HepG2 (cell line): Measurements from ENCODE around the gene AGER. TPM values are rescaled to one million over a fixed set of nuclear protein-coding genes. Genes with fewer than 3 reads are reported as not detected.

Source experiments
- ATAC-seq: fragments of 200-7000 bp; cut with Tn5 transposase; 3 replicates; pipeline ENCODE4 v1.9.1; 2020; ENCODE audit warnings: mild to moderate bottlenecking, moderate library complexity
- BruUV-seq: library from RNA; stranded (reverse); fragments of 400-500 nt; replicated peaks from 2 replicates; lab custom pipeline; 2021; lab: Mats Ljungman, UMichigan
- CTCF ChIA-PET: fragments of 300-600 bp; formaldehyde crosslinking; extraction: SDS; loops from one replicate; lab custom pipeline; 2021; ENCODE audit warnings: low total read pairs, inconsistent platforms, low intra/inter-chr PET ratio; lab: Yijun Ruan, JAX
- POLR2A ChIA-PET: fragments of 350-600 bp; sonication (Branson Sonifier 250); formaldehyde crosslinking; loops from one replicate; lab custom pipeline; 2020; ENCODE audit warnings: antibody characterized with exemption, inconsistent platforms; lab: Yijun Ruan, JAX
- DNase-seq: peaks from one replicate; pipeline ENCODE4 v3.0.0-alpha.2; 2015; ENCODE audit warnings: low spot score
- FAIRE-seq: peaks from 3 replicates; lab custom pipeline; 2011; peaks lifted over from hg19 to GRCh38; lab: Jason Lieb, UNC
- H2AFZ ChIP-seq: one replicate; pipeline ENCODE4 v1.6.1; 2011; ENCODE audit warnings: low read length, inconsistent platforms
- H3K27ac ChIP-seq: fragments of 300-600 bp; 3 replicates; pipeline ENCODE4 v1.8.0; 2011; ENCODE audit warnings: mixed run types, mild to moderate bottlenecking, mixed read lengths, low read length, inconsistent platforms; ENCODE audit not compliant: insufficient read depth; ENCODE audit errors: extremely low read length
- H3K27me3 ChIP-seq, 2 experiments: fragments of 200-600 bp in 1 of 2; 2 replicates in 1 of 2; 3 replicates in 1 of 2; pipeline versions ENCODE4 v1.6.0 to v1.8.0; 2011; ENCODE audit warnings: low read length in 2 of 2, mild to moderate bottlenecking in 2 of 2, moderate library complexity in 2 of 2, inconsistent platforms in 1 of 2; ENCODE audit not compliant: insufficient read depth in 2 of 2, control insufficient read depth in 1 of 2
- H3K36me3 ChIP-seq, 2 experiments: fragments of 200-600 bp in 1 of 2; replicated peaks in 1 of 2; 2 replicates in 1 of 2; 3 replicates in 1 of 2; pipeline versions ENCODE4 v1.5.1 to v1.8.0; 2011; ENCODE audit warnings: low read length in 2 of 2, inconsistent platforms in 1 of 2; ENCODE audit not compliant: insufficient read depth in 2 of 2, control insufficient read depth in 1 of 2
- H3K4me1 ChIP-seq: 2 replicates; pipeline ENCODE4 v1.5.1; 2012; ENCODE audit warnings: low read length, inconsistent platforms; ENCODE audit not compliant: insufficient read depth
- H3K4me2 ChIP-seq: 2 replicates; pipeline ENCODE4 v1.6.0; 2011; ENCODE audit warnings: low read depth, low read length, inconsistent platforms
- H3K4me3 ChIP-seq, 3 experiments: fragments of 200-600 bp in 1 of 3; sonication (generic), shearing (Covaris generic) in 1 of 3; replicated peaks in 1 of 3; 2 replicates each; pipeline ENCODE4 v1.5.1; 2011 to 2016; ENCODE audit warnings: low read length in 3 of 3, inconsistent platforms in 2 of 3, low read depth in 2 of 3, mild to moderate bottlenecking in 2 of 3, control low read depth in 1 of 3, mixed read lengths in 1 of 3; ENCODE audit not compliant: insufficient read depth in 1 of 3
- H3K79me2 ChIP-seq: one replicate; pipeline ENCODE4 v1.6.1; 2011; ENCODE audit warnings: low read length, inconsistent platforms; ENCODE audit not compliant: insufficient read depth
- H3K9ac ChIP-seq: 2 replicates; pipeline ENCODE4 v1.6.0; 2011; ENCODE audit warnings: mild to moderate bottlenecking, low read depth, low read length, inconsistent platforms; ENCODE audit not compliant: insufficient read depth
- H3K9me3 ChIP-seq: 2 replicates; pipeline ENCODE4 v1.5.1; 2012; ENCODE audit warnings: mild to moderate bottlenecking, low read length
- H4K20me1 ChIP-seq: 2 replicates; pipeline ENCODE4 v1.6.0; 2011; ENCODE audit warnings: inconsistent platforms, mild to moderate bottlenecking, low read length, moderate library complexity; ENCODE audit not compliant: insufficient read depth
- HMGA1 ChIP-seq: sonication (generic); formaldehyde crosslinking; conservative IDR thresholded peaks from 2 replicates; pipeline ENCODE4 v1.4.0; 2020; ENCODE audit warnings: missing genetic modification reagents
- KMT2B ChIP-seq: IDR thresholded peaks from 2 replicates; pipeline ENCODE4 v1.6.1; 2016; ENCODE audit warnings: missing genetic modification reagents, missing compliant biosample characterization
- MIER3 ChIP-seq: IDR thresholded peaks from 2 replicates; pipeline ENCODE4 v1.6.1; 2016; ENCODE audit warnings: missing compliant biosample characterization, borderline replicate concordance
- TOE1 ChIP-seq: sonication (generic); formaldehyde crosslinking; IDR thresholded peaks from 2 replicates; pipeline ENCODE4 v1.4.0; 2020; ENCODE audit warnings: mild to moderate bottlenecking, missing genetic modification reagents
- YEATS4 ChIP-seq: sonication (generic); formaldehyde crosslinking; IDR thresholded peaks from 2 replicates; pipeline ENCODE4 v1.4.0; 2020; ENCODE audit warnings: missing genetic modification reagents, borderline replicate concordance
- ZBTB3 ChIP-seq: sonication (generic); formaldehyde crosslinking; IDR thresholded peaks from 2 replicates; pipeline ENCODE4 v1.4.0; 2020; ENCODE audit warnings: low read depth, mild to moderate bottlenecking, moderate library complexity, missing genetic modification reagents, borderline replicate concordance
- WGBS: methylation state at CpG from one replicate; pipeline ENCODE4 v1.1.6; 2017; ENCODE audit warnings: low lambda C conversion rate; 5-methylcytosine and 5-hydroxymethylcytosine counted together
- in situ Hi-C: cut with HindIII; loops from 2 replicates; pipeline ENCODE4 v1.10.0; 2017; ENCODE audit warnings: low pct_unique_long_range_greater_than_20kb; ENCODE audit not compliant: extremely low pct_ligation_motif_present
- intact Hi-C: fragments of 100-400 bp; cut with micrococcal nuclease; formaldehyde crosslinking; loops from one replicate; pipeline ENCODE4 v1.10.0; 2022; ENCODE audit not compliant: unreplicated experiment
- polyA plus RNA-seq, 8 experiments: library from polyadenylated mRNA; depleted of rRNA in 3 of 8; stranded (reverse) in 7 of 8; unstranded in 1 of 8; fragments of >200 nt; fragmentation: Illumina TruSeq in 4 of 8; extraction: Trizol in 4 of 8; gene quantifications; 2 replicates each; pipeline versions ENCODE4 v1.2.1 to v1.2.3, GENCODE V29; 2011 to 2016; ENCODE audit warnings: low read depth in 4 of 8, missing spikeins in 1 of 8, mixed read lengths in 1 of 8; ENCODE audit not compliant: insufficient read depth in 1 of 8
- total RNA-seq, 5 experiments: library from RNA; depleted of rRNA; stranded (reverse); fragments of >200 nt; fragmentation: Illumina TruSeq; extraction: Trizol; gene quantifications; 2 replicates each; pipeline ENCODE4 v1.2.3, GENCODE V29; 2016; ENCODE audit warnings: low read depth in 1 of 5
- TF ChIP-seq, protein P1 (sequence below): sonication (generic); formaldehyde crosslinking; IDR thresholded peaks from 2 replicates; pipeline ENCODE4 v1.9.0; 2021; ENCODE audit warnings: mild to moderate bottlenecking, missing genetic modification reagents
- TF ChIP-seq, protein P2 (sequence below), 2 experiments: sonication (generic) in 1 of 2; formaldehyde crosslinking in 1 of 2; IDR thresholded peaks; 2 replicates each; pipeline versions ENCODE4 v1.6.1 to v1.9.0; 2014 to 2022; ENCODE audit warnings: antibody characterized with exemption in 1 of 2, borderline replicate concordance in 1 of 2, inconsistent platforms in 1 of 2, low read depth in 1 of 2, missing genetic modification reagents in 1 of 2

AGER gene
- total and polyA plus RNA-seq, 2 of the 13 experiments (the other 11 are each of a cell fraction or from before 2014, with no cell fraction given), result 1.9 to 5.1 TPM

DNA sequence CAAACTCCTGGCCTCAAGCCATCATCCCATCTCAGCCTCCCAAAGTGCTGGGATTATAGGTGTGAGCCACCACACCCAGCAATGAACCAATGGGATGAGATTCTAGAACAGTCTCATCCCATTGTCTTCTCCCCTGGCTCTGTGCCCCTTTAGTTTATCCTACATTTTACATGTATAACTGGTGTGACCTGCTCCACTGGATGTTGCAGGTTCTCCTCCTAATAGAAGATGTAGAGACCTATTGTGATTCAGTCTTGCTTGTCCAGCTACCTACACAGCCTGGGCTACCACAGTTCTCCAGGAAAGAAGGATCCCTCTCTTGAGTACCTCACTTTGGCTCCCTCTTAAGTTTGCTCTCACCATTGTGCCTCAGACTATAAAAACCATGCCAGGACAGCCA, 51.9 kb downstream of the AGER start (continued):
- TF ChIP-seq, protein P1, sequence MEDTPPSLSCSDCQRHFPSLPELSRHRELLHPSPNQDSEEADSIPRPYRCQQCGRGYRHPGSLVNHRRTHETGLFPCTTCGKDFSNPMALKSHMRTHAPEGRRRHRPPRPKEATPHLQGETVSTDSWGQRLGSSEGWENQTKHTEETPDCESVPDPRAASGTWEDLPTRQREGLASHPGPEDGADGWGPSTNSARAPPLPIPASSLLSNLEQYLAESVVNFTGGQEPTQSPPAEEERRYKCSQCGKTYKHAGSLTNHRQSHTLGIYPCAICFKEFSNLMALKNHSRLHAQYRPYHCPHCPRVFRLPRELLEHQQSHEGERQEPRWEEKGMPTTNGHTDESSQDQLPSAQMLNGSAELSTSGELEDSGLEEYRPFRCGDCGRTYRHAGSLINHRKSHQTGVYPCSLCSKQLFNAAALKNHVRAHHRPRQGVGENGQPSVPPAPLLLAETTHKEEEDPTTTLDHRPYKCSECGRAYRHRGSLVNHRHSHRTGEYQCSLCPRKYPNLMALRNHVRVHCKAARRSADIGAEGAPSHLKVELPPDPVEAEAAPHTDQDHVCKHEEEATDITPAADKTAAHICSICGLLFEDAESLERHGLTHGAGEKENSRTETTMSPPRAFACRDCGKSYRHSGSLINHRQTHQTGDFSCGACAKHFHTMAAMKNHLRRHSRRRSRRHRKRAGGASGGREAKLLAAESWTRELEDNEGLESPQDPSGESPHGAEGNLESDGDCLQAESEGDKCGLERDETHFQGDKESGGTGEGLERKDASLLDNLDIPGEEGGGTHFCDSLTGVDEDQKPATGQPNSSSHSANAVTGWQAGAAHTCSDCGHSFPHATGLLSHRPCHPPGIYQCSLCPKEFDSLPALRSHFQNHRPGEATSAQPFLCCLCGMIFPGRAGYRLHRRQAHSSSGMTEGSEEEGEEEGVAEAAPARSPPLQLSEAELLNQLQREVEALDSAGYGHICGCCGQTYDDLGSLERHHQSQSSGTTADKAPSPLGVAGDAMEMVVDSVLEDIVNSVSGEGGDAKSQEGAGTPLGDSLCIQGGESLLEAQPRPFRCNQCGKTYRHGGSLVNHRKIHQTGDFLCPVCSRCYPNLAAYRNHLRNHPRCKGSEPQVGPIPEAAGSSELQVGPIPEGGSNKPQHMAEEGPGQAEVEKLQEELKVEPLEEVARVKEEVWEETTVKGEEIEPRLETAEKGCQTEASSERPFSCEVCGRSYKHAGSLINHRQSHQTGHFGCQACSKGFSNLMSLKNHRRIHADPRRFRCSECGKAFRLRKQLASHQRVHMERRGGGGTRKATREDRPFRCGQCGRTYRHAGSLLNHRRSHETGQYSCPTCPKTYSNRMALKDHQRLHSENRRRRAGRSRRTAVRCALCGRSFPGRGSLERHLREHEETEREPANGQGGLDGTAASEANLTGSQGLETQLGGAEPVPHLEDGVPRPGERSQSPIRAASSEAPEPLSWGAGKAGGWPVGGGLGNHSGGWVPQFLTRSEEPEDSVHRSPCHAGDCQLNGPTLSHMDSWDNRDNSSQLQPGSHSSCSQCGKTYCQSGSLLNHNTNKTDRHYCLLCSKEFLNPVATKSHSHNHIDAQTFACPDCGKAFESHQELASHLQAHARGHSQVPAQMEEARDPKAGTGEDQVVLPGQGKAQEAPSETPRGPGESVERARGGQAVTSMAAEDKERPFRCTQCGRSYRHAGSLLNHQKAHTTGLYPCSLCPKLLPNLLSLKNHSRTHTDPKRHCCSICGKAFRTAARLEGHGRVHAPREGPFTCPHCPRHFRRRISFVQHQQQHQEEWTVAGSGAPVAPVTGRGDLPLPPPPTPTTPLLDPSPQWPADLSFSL (CRISPR knock-in tag), result no peak
- no peak for TF ChIP-seq HMGA1 (CRISPR knock-in tag)

DNA sequence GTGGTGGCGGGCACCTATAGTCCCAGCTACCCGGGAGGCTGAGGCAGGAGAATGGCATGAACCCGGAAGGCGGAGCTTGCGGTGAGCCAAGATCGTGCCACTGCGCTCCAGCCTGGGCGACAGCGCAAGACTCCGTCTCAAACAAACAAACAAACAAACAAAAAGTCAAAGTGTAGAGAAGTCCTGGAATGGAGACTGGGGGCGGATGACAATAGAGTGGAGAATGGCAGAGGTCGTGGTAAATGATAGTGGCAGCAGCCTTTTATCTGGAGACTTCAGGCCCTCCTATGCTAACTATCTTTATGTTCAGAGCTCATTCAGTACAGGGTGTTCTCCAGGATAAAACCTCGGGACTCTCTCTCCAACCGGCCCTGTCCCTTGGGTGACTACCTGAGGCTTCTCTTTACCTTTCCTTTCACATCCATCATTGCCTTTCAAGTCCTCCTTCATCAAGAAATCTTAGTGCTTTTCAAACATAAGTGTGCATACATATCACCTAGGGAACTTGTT, 52.6 kb downstream of the AGER start:
- H3K4me2 ChIP-seq, result no peak overlapping the region
- no peak for DNase-seq
- H3K27ac ChIP-seq, result no peak overlapping the region
- ChIA-PET POLR2A (interaction anchor here (2.1 kb wide), 1 partner anchor 64 kb away, joined by 11 read pairs; no protein-coding TSS in a partner anchor), CTCF (no interaction called here)
- H3K4me1 ChIP-seq, result peaks cover 28% of the 10 kb centered on the region
- H3K4me3 ChIP-seq, result no peak overlapping the region
- H3K9ac ChIP-seq, result no peak overlapping the region
- 79% methylated on average over 14 of the region's 14 CpGs for WGBS
- H4K20me1 ChIP-seq, result no peaks in the 10 kb centered on the region
- peaks cover 1 to 6% of the 10 kb centered on the region in 2 experiments; a peak in 2 of 5 replicates for H3K27me3 ChIP-seq
- no peak for ATAC-seq
- H3K79me2 ChIP-seq, result peaks cover 25% of the 10 kb centered on the region
- no peak overlapping the region for H2AFZ ChIP-seq
- no peaks in the 10 kb centered on the region for H3K36me3 ChIP-seq
- BruUV-seq, result no TSS peak
- H3K9me3 ChIP-seq, result no peaks in the 10 kb centered on the region
- intact Hi-C loops, result no loop called here
- no peak for FAIRE-seq
- in situ Hi-C loops, result no loop called here
- TF ChIP-seq TOE1, result no peak
- TF ChIP-seq, protein P2, sequence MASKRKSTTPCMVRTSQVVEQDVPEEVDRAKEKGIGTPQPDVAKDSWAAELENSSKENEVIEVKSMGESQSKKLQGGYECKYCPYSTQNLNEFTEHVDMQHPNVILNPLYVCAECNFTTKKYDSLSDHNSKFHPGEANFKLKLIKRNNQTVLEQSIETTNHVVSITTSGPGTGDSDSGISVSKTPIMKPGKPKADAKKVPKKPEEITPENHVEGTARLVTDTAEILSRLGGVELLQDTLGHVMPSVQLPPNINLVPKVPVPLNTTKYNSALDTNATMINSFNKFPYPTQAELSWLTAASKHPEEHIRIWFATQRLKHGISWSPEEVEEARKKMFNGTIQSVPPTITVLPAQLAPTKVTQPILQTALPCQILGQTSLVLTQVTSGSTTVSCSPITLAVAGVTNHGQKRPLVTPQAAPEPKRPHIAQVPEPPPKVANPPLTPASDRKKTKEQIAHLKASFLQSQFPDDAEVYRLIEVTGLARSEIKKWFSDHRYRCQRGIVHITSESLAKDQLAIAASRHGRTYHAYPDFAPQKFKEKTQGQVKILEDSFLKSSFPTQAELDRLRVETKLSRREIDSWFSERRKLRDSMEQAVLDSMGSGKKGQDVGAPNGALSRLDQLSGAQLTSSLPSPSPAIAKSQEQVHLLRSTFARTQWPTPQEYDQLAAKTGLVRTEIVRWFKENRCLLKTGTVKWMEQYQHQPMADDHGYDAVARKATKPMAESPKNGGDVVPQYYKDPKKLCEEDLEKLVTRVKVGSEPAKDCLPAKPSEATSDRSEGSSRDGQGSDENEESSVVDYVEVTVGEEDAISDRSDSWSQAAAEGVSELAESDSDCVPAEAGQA (IDR thresholded peaks at IDR 0.05; ENCODE audit: low read depth), result no peak
- TF ChIP-seq, protein P2 (CRISPR knock-in tag; IDR thresholded peaks at IDR 0.05; ENCODE audit: borderline replicate concordance), result no peak
- no peak for TF ChIP-seq MIER3
- TF ChIP-seq ZBTB3 (CRISPR knock-in tag), result no peak
- TF ChIP-seq KMT2B (CRISPR knock-in tag), result no peak
- TF ChIP-seq YEATS4 (CRISPR knock-in tag), result no peak
